ENCODE results near the gene SPANXB1. TPM values are rescaled to one million over a fixed set of nuclear protein-coding genes. Genes with fewer than 3 reads are reported as not detected.
"Not testable (repeated sequence)": the region's sequence is repeated elsewhere in the genome, so short reads cannot be mapped to it uniquely, and the experiment has no call there.

The SPANXB1 gene
- total RNA-seq (2014; rRNA removed; shearing (Covaris generic)): 7.0 and 8.7 TPM in 2 replicates

GRCh38 chrX:141002568-141002967 lies at the start of gene SPANXB1:
TSS of gene SPANXB1 (plus strand) at chrX:141002594. CDS start at chrX:141002694, 100 bp downstream.
- DNase-seq (ENCODE audit: low read depth): not testable (repeated sequence)

- no peak for DNase-seq (ENCODE audit: low read depth)
Measured at GRCh38 chrX:140967036-140967435, 35.4 kb upstream of the SPANXB1 start.

GRCh38 chrX:140971099-140971795 lies 31.1 kb upstream of the SPANXB1 start:
- DNase-seq (ENCODE audit: low read depth): no peak

GRCh38 chrX:140975472-140975871 lies 26.9 kb upstream of the SPANXB1 start:
- no peak for DNase-seq (ENCODE audit: low read depth)

- DNase-seq (ENCODE audit: low read depth): no peak
Measured at GRCh38 chrX:140980271-140980670, 22.1 kb upstream of the SPANXB1 start.

- DNase-seq (ENCODE audit: low read depth): no peak
Measured at GRCh38 chrX:140983730-140984129, 18.7 kb upstream of the SPANXB1 start.

GRCh38 chrX:141005243-141005642 lies 2.8 kb downstream of the SPANXB1 start:
- not testable (repeated sequence) for DNase-seq (ENCODE audit: low read depth)

- not testable (repeated sequence) for DNase-seq (ENCODE audit: low read depth)
Measured at GRCh38 chrX:141044246-141044645, 41.9 kb downstream of the SPANXB1 start.

- DNase-seq (ENCODE audit: low read depth): not testable (repeated sequence)
Measured at GRCh38 chrX:141049878-141050277, 47.5 kb downstream of the SPANXB1 start.

- peak; percentile 26 for DNase-seq (ENCODE audit: low read depth)
Measured at GRCh38 chrX:141052098-141052497, 49.7 kb downstream of the SPANXB1 start.

Other genes with a start within 250 kb of the SPANXB1 start
- 2.8 and 3.3 TPM in 2 replicates for gene LDOC1, start 174.5 kb downstream of the SPANXB1 start, total RNA-seq (2014; rRNA removed; shearing (Covaris generic))
- gene SPANXC, start 239.9 kb downstream of the SPANXB1 start, total RNA-seq (2014; rRNA removed; shearing (Covaris generic)): 107 and 128 TPM in 2 replicates